Measurements from ENCODE around the gene PXN.

PXN gene

DNA sequence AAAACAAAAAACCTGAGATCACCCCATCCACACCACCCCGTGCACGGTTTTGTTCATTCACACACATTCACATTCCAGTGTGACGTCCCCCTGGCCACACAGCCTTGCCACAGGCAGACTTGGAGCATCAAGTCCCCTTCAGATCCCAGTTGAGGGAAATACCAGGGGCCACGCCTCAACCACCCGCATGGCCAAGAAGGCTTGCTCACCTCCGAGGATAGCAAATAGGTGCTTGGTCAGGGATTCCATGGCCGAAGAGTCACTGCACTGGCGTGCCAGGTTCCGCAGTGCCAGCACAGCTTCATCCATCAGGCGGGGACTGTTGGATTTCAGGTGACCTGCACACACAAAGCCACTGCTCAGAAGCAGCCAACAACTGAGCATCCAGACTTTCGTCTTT is 90.0 kb downstream of the PXN start:
- DNase-seq (ENCODE audit: low read depth in 2 of 2) = no peak

DNA sequence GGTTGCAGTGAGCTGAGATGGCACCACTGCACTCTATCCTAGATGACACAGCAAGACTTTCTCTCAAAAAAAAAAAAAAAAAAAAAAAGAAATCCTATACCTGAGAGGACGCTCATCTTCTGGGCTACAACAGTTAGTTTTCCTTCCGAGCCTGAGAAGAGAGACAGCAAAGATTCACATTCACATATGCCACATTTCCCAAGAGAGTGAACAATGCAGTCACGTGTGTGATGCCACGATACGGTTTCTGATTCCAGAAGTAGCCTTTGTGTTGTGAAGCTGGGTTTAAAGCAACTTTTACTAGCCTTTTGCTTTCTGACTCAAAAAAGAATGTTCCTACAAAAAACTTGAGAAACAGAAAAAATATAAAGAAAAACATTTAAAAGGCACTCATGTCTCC is 90.5 kb downstream of the PXN start:
- DNase-seq (ENCODE audit: low read depth in 2 of 2) = no peak

GRCh38 chr12:120172053-120172452 is 93.5 kb downstream of the PXN start:
- no peak for DNase-seq (ENCODE audit: low read depth in 2 of 2)

- DNase-seq (ENCODE audit: low read depth in 2 of 2) = no peak
Measured at GRCh38 chr12:120170631-120171030, 94.9 kb downstream of the PXN start.

DNA sequence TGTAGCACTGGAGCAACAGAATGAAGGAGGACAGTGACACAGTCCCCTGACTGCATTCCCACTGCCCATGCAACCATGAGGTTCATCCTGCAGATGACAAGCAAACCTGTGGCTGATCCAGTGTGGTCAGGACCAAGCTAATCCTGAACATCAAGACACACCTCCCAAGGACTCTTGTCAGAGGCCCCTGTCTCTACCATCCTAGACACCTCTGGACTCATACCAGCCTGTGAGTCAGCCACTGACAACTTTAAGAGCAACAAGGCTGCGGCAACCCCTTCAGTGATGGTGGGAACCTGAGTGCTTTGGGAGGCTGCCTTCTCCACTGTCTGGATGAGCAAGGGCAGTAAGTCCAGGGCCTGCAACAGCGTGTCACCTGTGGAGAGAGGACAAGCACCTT is 95.6 kb downstream of the PXN start:
- no peak for DNase-seq (ENCODE audit: low read depth in 2 of 2)

DNA sequence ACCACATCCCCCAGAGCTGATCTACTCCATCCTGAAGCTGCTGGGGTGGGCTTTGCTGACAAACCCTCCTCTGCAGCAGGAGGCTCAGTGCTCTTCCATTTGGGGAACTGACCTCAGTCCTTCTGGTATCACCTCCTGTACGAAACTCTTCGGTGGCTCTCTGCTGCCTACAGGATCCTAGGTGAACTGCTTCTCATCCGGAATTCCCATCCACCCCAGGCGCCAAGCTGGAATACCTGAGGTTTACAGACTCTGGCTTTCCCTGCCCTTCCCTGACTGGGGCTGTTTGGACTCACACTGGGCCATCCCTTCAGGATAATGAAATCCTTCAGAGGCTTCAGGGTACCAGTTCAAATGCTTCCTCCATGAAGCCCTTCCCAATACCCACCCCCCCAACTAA is 97.2 kb downstream of the PXN start:
- DNase-seq (ENCODE audit: low read depth in 2 of 2) = no peak

GRCh38 chr12:120167529-120168095 is 97.9 kb downstream of the PXN start:
- DNase-seq (ENCODE audit: low read depth in 2 of 2) = no peak

DNA sequence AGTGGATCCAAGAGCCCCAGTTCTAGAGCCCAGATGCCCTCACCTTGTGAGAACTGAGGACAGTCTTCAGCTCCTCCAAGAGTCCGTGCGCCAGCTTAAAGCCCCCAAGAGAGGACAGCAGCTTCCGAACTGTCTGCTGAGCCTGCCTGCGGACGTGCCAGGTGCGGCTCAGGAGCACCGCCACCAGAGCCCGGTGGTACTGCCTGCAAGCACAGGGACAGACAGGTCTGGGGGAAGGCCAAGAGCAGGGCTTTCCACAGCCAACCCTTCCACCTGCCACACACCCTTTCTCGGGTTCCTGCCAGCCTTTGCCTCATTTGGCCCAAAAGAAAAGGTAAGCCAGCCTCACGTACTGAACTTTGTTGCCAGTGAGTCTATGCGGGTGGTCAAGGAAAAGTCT is 101.2 kb downstream of the PXN start:
- no peak for DNase-seq (ENCODE audit: low read depth in 2 of 2)

- DNase-seq (ENCODE audit: low read depth in 2 of 2) = no peak
Measured at GRCh38 chr12:120162763-120163162, 102.8 kb downstream of the PXN start.

DNA sequence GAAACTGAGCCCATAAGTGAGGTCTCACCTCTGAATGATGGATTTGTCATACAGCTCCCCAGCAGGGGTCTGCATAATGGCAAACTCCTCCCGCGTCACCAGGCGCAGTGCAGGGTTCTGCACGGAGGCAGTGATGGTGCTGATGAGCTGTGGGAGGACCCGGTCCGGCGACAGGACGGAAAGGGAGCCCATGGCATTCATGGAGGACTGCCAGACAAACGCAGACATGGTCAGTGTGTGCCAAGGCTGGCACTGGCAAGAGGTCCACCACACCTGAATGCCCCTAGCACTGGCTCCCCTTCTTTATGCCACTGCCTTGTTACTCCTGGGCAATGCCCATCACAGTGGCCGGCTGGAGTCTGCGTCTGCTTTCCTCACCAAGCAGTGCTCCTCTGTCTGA is 103.7 kb downstream of the PXN start:
- DNase-seq (ENCODE audit: low read depth in 2 of 2) = no peak

All from stimulated activated CD8-positive, alpha-beta memory T cell treated with anti-CD3 and anti-CD28 coated beads, Interleukin-2, amount 100 ng/mL, for 1 hour (primary cell).